GM21367 (cell line): ENCODE data around the gene OR2AG1.

ENCODE experiments used
- ATAC-seq: cut with Tn5 transposase; IDR thresholded peaks from one replicate; pipeline ENCODE4 v1.9.1; 2021; ENCODE audit not compliant: unreplicated experiment

OR2AG1 gene

GRCh38 chr11:6782720-6783119 is at the start of gene OR2AG1:
OR2AG1 (plus strand) TSS chr11:6783020; CDS start chr11:6785038, 2,018 bp downstream.
- no peak for ATAC-seq

- ATAC-seq = no peak
These were observed 49.2 kb upstream of the OR2AG1 start for GRCh38 chr11:6733326-6734275.

- ATAC-seq = no peak
These were observed 48.2 kb upstream of the OR2AG1 start for GRCh38 chr11:6734616-6735015.

GRCh38 chr11:6735306-6735705 is 47.5 kb upstream of the OR2AG1 start:
- no peak for ATAC-seq

GRCh38 chr11:6736495-6737121 is 46.2 kb upstream of the OR2AG1 start:
- no peak for ATAC-seq

- ATAC-seq = peak; percentile 76
These were observed 44.9 kb upstream of the OR2AG1 start for GRCh38 chr11:6737872-6738466.

GRCh38 chr11:6738590-6738989 is 44.2 kb upstream of the OR2AG1 start:
- ATAC-seq = no peak

GRCh38 chr11:6742260-6742659 is 40.6 kb upstream of the OR2AG1 start:
- ATAC-seq = no peak

- ATAC-seq = no peak
These were observed 37.8 kb upstream of the OR2AG1 start for GRCh38 chr11:6745018-6745417.

- peak; percentile 56 for ATAC-seq
These were observed 37.3 kb upstream of the OR2AG1 start for GRCh38 chr11:6745465-6746015.

- ATAC-seq = peak; percentile 81
These were observed 36.7 kb upstream of the OR2AG1 start for GRCh38 chr11:6746086-6746618.

- peak; percentile 11 for ATAC-seq
These were observed 36.2 kb upstream of the OR2AG1 start for GRCh38 chr11:6746626-6747025.

GRCh38 chr11:6747097-6747668 is 35.6 kb upstream of the OR2AG1 start:
- no peak for ATAC-seq

GRCh38 chr11:6755303-6755952 is 27.4 kb upstream of the OR2AG1 start:
- no peak for ATAC-seq

- ATAC-seq = no peak
These were observed 26.9 kb upstream of the OR2AG1 start for GRCh38 chr11:6755953-6756347.

GRCh38 chr11:6757373-6757967 is 25.4 kb upstream of the OR2AG1 start:
- ATAC-seq = peak; percentile 86

GRCh38 chr11:6771926-6772893 is 10.6 kb upstream of the OR2AG1 start, which contains the start of gene OR2AG2:
OR2AG2 (minus strand) TSS chr11:6771976; CDS start chr11:6768957, 3,019 bp downstream.
- ATAC-seq = peak; percentile 95

- no peak for ATAC-seq
These were observed 4.3 kb upstream of the OR2AG1 start for GRCh38 chr11:6778518-6778917.

- no peak for ATAC-seq
These were observed 2.0 kb upstream of the OR2AG1 start for GRCh38 chr11:6780829-6781228.
